Loucy (cell line): Measurements from ENCODE around the gene PYGB.

Source experiments
- H2AFZ ChIP-seq: fragments of 200-600 bp; sonication (generic); 2 replicates; pipeline ENCODE4 v1.6.0; 2016; ENCODE audit warnings: antibody characterized with exemption, mild to moderate bottlenecking, low read length, moderate library complexity
- H3F3A ChIP-seq: fragments of 200-600 bp; 2 replicates; pipeline ENCODE4 v1.6.0; 2016; ENCODE audit warnings: antibody characterized with exemption, low read depth, mild to moderate bottlenecking
- H3K27me3 ChIP-seq: fragments of 200-600 bp; sonication (generic); 2 replicates; pipeline ENCODE4 v1.6.1; 2014; ENCODE audit warnings: low read length, mild to moderate bottlenecking; ENCODE audit not compliant: insufficient read depth, poor library complexity, severe bottlenecking
- H3K36me3 ChIP-seq: fragments of 200-600 bp; sonication (generic); 2 replicates; pipeline ENCODE4 v1.6.1; 2016; ENCODE audit warnings: low read length; ENCODE audit not compliant: insufficient read depth
- H3K4me1 ChIP-seq: fragments of 200-600 bp; sonication (generic); 2 replicates; pipeline ENCODE4 v1.5.1; 2014; ENCODE audit warnings: low read length, mild to moderate bottlenecking; ENCODE audit not compliant: insufficient read depth, poor library complexity, severe bottlenecking
- H3K4me2 ChIP-seq: fragments of 200-600 bp; sonication (generic); 2 replicates; pipeline ENCODE4 v1.6.0; 2014; ENCODE audit warnings: antibody characterized with exemption, low read length, low read depth, mild to moderate bottlenecking; ENCODE audit not compliant: poor library complexity, severe bottlenecking
- H3K4me3 ChIP-seq: fragments of 200-600 bp; sonication (generic); 2 replicates; pipeline ENCODE4 v1.5.1; 2014; ENCODE audit warnings: low read length, mild to moderate bottlenecking, mixed read lengths; ENCODE audit not compliant: poor library complexity, severe bottlenecking
- H3K79me2 ChIP-seq: fragments of 200-600 bp; sonication (generic); 2 replicates; pipeline ENCODE4 v1.6.1; 2014; ENCODE audit warnings: low read length; ENCODE audit not compliant: insufficient read depth
- H3K9ac ChIP-seq: fragments of 200-600 bp; sonication (generic); 2 replicates; pipeline ENCODE4 v1.6.0; 2014; ENCODE audit warnings: mild to moderate bottlenecking, low read depth, low read length, moderate library complexity; ENCODE audit not compliant: poor library complexity, severe bottlenecking
- H3K9me2 ChIP-seq: fragments of 200-600 bp; sonication (generic); replicated peaks from 2 replicates; pipeline ENCODE4 v1.6.1; 2016; ENCODE audit warnings: low read depth, low read length, mixed read lengths
- H3K9me3 ChIP-seq: fragments of 200-600 bp; sonication (generic); 2 replicates; pipeline ENCODE4 v1.6.1; 2014; ENCODE audit warnings: mild to moderate bottlenecking, antibody characterized with exemption, low read length, low read depth; ENCODE audit not compliant: insufficient read depth
- H4K20me1 ChIP-seq: fragments of 200-600 bp; sonication (generic); 2 replicates; pipeline ENCODE4 v1.6.0; 2014; ENCODE audit warnings: antibody characterized with exemption, low read length, mild to moderate bottlenecking; ENCODE audit not compliant: insufficient read depth, poor library complexity, severe bottlenecking
- CTCF ChIP-seq: fragments of 200-600 bp; sonication (generic); conservative IDR thresholded peaks from 2 replicates; pipeline ENCODE4 v1.5.1; 2014; ENCODE audit warnings: mild to moderate bottlenecking, antibody characterized with exemption, low read length
- EZH2phosphoT487 ChIP-seq: fragments of 200-600 bp; IDR thresholded peaks from 2 replicates; pipeline ENCODE4 v1.6.1; 2018; ENCODE audit warnings: antibody characterized with exemption, mild to moderate bottlenecking, moderate library complexity, borderline replicate concordance

Gene PYGB

GRCh38 chr20:25247518-25247955, 348 bp upstream of the PYGB start:
- Histone ChIP-seq H3F3A (0 out of 2 replicates have a peak, but pooled peaks cover 2% of the 10 kb centered on the region), H3K4me3 (peak overlapping the region; percentile 96), H3K4me1 (peaks cover 43% of the 10 kb centered on the region), H3K36me3 (no peaks in the 10 kb centered on the region), H4K20me1 (peaks cover 29% of the 10 kb centered on the region), H3K9ac (peak overlapping the region; percentile 75), H3K79me2 (peaks cover 42% of the 10 kb centered on the region), H3K9me2 (no peaks in the 10 kb centered on the region), H3K4me2 (peak overlapping the region; percentile 87), H3K27me3 (no peaks in the 10 kb centered on the region), H3K9me3 (no peaks in the 10 kb centered on the region), H2AFZ (peak overlapping the region; percentile 98)
- TF ChIP-seq CTCF, result no peak
- TF ChIP-seq EZH2phosphoT487, result no peak

- TF ChIP-seq CTCF (no peak), EZH2phosphoT487 (no peak)
- Histone ChIP-seq H3K9ac (peak overlapping the region; percentile 75), H3K4me1 (peaks cover 49% of the 10 kb centered on the region), H3K4me3 (peak overlapping the region; percentile 96), H3K4me2 (peak overlapping the region; percentile 75), H4K20me1 (peaks cover 35% of the 10 kb centered on the region), H3F3A (0 out of 2 replicates have a peak, but pooled peaks cover 2% of the 10 kb centered on the region), H3K27me3 (no peaks in the 10 kb centered on the region), H3K79me2 (peaks cover 53% of the 10 kb centered on the region), H3K9me2 (no peaks in the 10 kb centered on the region), H2AFZ (peak overlapping the region; percentile 98; the same call in 1 of the 2 replicates), H3K9me3 (no peaks in the 10 kb centered on the region), H3K36me3 (no peaks in the 10 kb centered on the region)
These were observed 894 bp downstream of the PYGB start for GRCh38 chr20:25248786-25249172.

- peaks cover 35% of the 10 kb centered on the region for H4K20me1 ChIP-seq
- H3K9me3 ChIP-seq, result no peaks in the 10 kb centered on the region
- H3F3A ChIP-seq, result 0 out of 2 replicates have a peak, but pooled peaks cover 2% of the 10 kb centered on the region
- H2AFZ ChIP-seq, result 0 out of 2 replicates have a peak overlapping the region, but pooled peaks have one; percentile 98
- peak overlapping the region; percentile 96 for H3K4me3 ChIP-seq
- no peaks in the 10 kb centered on the region for H3K9me2 ChIP-seq
- H3K4me1 ChIP-seq, result peaks cover 49% of the 10 kb centered on the region
- TF ChIP-seq EZH2phosphoT487, result no peak
- TF ChIP-seq CTCF, result no peak
- no peaks in the 10 kb centered on the region for H3K27me3 ChIP-seq
- H3K36me3 ChIP-seq, result no peaks in the 10 kb centered on the region
- peak overlapping the region; percentile 75 for H3K9ac ChIP-seq
- peak overlapping the region; percentile 75 for H3K4me2 ChIP-seq
- peaks cover 55% of the 10 kb centered on the region for H3K79me2 ChIP-seq
These were observed 1.5 kb downstream of the PYGB start for GRCh38 chr20:25249198-25249931.
